ENCODE data around the gene ERC2.

GRCh38 chr3:56197259-56197965, 270.9 kb downstream of the ERC2 start:
- TF ChIP-seq CTCF (conservative IDR thresholded peaks at IDR 0.05; ENCODE audit: low read depth, low read length) (no peak), EZH2 (IDR thresholded peaks at IDR 0.05; ENCODE audit: low read length, unreplicated experiment) (no peak), EZH2phosphoT487 (IDR thresholded peaks at IDR 0.05; ENCODE audit: borderline replicate concordance, low read length) (no peak)

Data from PC-3 (cell line).